ENCODE measurements around the gene SLC22A15. TPM values are rescaled to one million over a fixed set of nuclear protein-coding genes. Genes with fewer than 3 reads are reported as not detected.
"Not testable (repeated sequence)": the region's sequence is repeated elsewhere in the genome, so short reads cannot be mapped to it uniquely, and the experiment has no call there.

SLC22A15 gene
- total RNA-seq, 1 experiment from 2014 or later, result 0.60 TPM

GRCh38 chr1:115980998-115981993 lies 5.0 kb downstream of the SLC22A15 start:
- peak; percentile 62 for DNase-seq (ENCODE audit: low spot score)

GRCh38 chr1:115982400-115982799 lies 6.1 kb downstream of the SLC22A15 start:
- DNase-seq (ENCODE audit: low spot score), result no peak

GRCh38 chr1:115983584-115983983 lies 7.3 kb downstream of the SLC22A15 start:
- DNase-seq (ENCODE audit: low spot score), result no peak

- DNase-seq (ENCODE audit: low spot score), result no peak
These were observed 11.3 kb downstream of the SLC22A15 start for GRCh38 chr1:115987623-115988022.

GRCh38 chr1:115988953-115989352 lies 12.6 kb downstream of the SLC22A15 start:
- no peak for DNase-seq (ENCODE audit: low spot score)

- DNase-seq (ENCODE audit: low spot score), result no peak
These were observed 13.4 kb downstream of the SLC22A15 start for GRCh38 chr1:115989699-115990098.

GRCh38 chr1:115991909-115992308 lies 15.6 kb downstream of the SLC22A15 start:
- no peak for DNase-seq (ENCODE audit: low spot score)

GRCh38 chr1:115997921-115998320 lies 21.6 kb downstream of the SLC22A15 start:
- not testable (repeated sequence) for DNase-seq (ENCODE audit: low spot score)

- DNase-seq (ENCODE audit: low spot score), result peak; percentile 32
These were observed 25.6 kb downstream of the SLC22A15 start for GRCh38 chr1:116001739-116002487.

- no peak for DNase-seq (ENCODE audit: low spot score)
These were observed 26.6 kb downstream of the SLC22A15 start for GRCh38 chr1:116002781-116003420.

GRCh38 chr1:116003823-116004222 lies 27.5 kb downstream of the SLC22A15 start:
- no peak for DNase-seq (ENCODE audit: low spot score)

GRCh38 chr1:116006486-116006964 lies 30.2 kb downstream of the SLC22A15 start:
- DNase-seq (ENCODE audit: low spot score), result no peak

- no peak for DNase-seq (ENCODE audit: low spot score)
These were observed 32.5 kb downstream of the SLC22A15 start for GRCh38 chr1:116008656-116009390.

- DNase-seq (ENCODE audit: low spot score), result no peak
These were observed 36.4 kb downstream of the SLC22A15 start for GRCh38 chr1:116012716-116013115.

GRCh38 chr1:116015679-116016078 lies 39.4 kb downstream of the SLC22A15 start:
- no peak for DNase-seq (ENCODE audit: low spot score)

- no peak for DNase-seq (ENCODE audit: low spot score)
These were observed 41.7 kb downstream of the SLC22A15 start for GRCh38 chr1:116018007-116018406.

GRCh38 chr1:116019653-116020253 lies 43.4 kb downstream of the SLC22A15 start:
- no peak for DNase-seq (ENCODE audit: low spot score)

GRCh38 chr1:116020668-116021272 lies 44.5 kb downstream of the SLC22A15 start:
- DNase-seq (ENCODE audit: low spot score), result peak; percentile 57

- DNase-seq (ENCODE audit: low spot score), result no peak
These were observed 48.3 kb downstream of the SLC22A15 start for GRCh38 chr1:116024626-116025025.

- no peak for DNase-seq (ENCODE audit: low spot score)
These were observed 50.3 kb downstream of the SLC22A15 start for GRCh38 chr1:116026631-116027030.

All from H4 (cell line).